Measurements from ENCODE around the gene IHH.

GRCh38 chr2:219017201-219017931 lies 43.4 kb downstream of the IHH start:
- no peak for TF ChIP-seq POLR2AphosphoS5 (IDR thresholded peaks at IDR 0.05; ENCODE audit: low read depth, low read length)
- no peak for TF ChIP-seq CTCF (IDR thresholded peaks at IDR 0.05)
- no peak for TF ChIP-seq SIN3A (IDR thresholded peaks at IDR 0.05; ENCODE audit: borderline replicate concordance, low read depth, low read length)
- TF ChIP-seq NRF1 (IDR thresholded peaks at IDR 0.05; ENCODE audit: low read depth, low read length) = no peak
- no peak for TF ChIP-seq EP300 (IDR thresholded peaks at IDR 0.05; ENCODE audit: borderline replicate concordance in 1 of 2, low read depth in 1 of 2, low read length in 1 of 2)
- no peak for TF ChIP-seq RAD21 (IDR thresholded peaks at IDR 0.05; ENCODE audit: low read length)
- TF ChIP-seq MAX (IDR thresholded peaks at IDR 0.05; ENCODE audit: low read depth) = no peak
- TF ChIP-seq GABPA (IDR thresholded peaks at IDR 0.05; ENCODE audit: low read depth) = no peak
- no peak for TF ChIP-seq TCF12 (IDR thresholded peaks at IDR 0.05)
- no peak for TF ChIP-seq ZBTB33 (IDR thresholded peaks at IDR 0.05; ENCODE audit: borderline replicate concordance, low read depth)
- TF ChIP-seq SMC3 (IDR thresholded peaks at IDR 0.05; ENCODE audit: low read depth, low read length) = no peak
- TF ChIP-seq EZH2phosphoT487 (IDR thresholded peaks at IDR 0.05; ENCODE audit: borderline replicate concordance, low read depth) = no peak
